Measurements from ENCODE around the gene PIK3R5. TPM values are rescaled to one million over a fixed set of nuclear protein-coding genes. Genes with fewer than 3 reads are reported as not detected.

PIK3R5 gene
- total RNA-seq, 2 experiments from 2014 or later = 46.7 to 50.4 TPM

DNA sequence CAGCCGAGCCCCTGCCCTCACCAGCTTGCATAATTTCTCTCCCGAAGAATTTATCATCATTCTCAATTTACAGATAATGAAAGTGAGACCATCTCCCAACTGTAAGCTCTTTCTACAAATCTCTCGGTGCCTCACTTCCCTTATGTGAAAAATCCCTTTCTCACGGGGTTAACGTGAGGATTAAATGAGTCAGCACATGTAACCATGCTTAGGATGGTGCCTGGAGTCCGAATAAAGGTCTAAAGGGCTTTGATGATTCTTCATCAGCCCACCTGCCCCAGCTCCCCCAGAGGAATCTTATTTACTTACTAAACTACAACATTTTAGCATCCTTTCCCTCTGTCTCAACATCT lies 73.2 kb downstream of the PIK3R5 start:
- Mint-ChIP-seq H3K9me3 (no peaks in the 10 kb centered on the region), H3K27me3 (no peaks in the 10 kb centered on the region), H3K36me3 (ENCODE audit: low read depth) (peaks cover 43% of the 10 kb centered on the region), H3K4me1 (ENCODE audit: low read depth) (peaks cover 44% of the 10 kb centered on the region), H3K4me3 (no peak overlapping the region), H3K27ac (peak overlapping the region; percentile 44)
- DNase-seq = no peak
- TF ChIP-seq, protein P1, sequence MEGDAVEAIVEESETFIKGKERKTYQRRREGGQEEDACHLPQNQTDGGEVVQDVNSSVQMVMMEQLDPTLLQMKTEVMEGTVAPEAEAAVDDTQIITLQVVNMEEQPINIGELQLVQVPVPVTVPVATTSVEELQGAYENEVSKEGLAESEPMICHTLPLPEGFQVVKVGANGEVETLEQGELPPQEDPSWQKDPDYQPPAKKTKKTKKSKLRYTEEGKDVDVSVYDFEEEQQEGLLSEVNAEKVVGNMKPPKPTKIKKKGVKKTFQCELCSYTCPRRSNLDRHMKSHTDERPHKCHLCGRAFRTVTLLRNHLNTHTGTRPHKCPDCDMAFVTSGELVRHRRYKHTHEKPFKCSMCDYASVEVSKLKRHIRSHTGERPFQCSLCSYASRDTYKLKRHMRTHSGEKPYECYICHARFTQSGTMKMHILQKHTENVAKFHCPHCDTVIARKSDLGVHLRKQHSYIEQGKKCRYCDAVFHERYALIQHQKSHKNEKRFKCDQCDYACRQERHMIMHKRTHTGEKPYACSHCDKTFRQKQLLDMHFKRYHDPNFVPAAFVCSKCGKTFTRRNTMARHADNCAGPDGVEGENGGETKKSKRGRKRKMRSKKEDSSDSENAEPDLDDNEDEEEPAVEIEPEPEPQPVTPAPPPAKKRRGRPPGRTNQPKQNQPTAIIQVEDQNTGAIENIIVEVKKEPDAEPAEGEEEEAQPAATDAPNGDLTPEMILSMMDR (IDR thresholded peaks at IDR 0.05) = no peak
- POLR2A ChIA-PET = no interaction called here
- CTCF ChIA-PET = interaction anchor here (0.5 to 1.6 kb wide), 4 partner anchors 60 to 109 kb away, joined by 3 read pairs; no protein-coding TSS in a partner anchor
- intact Hi-C loops (cut with micrococcal nuclease) = no loop called here
- ATAC-seq = peak; percentile 19

DNA sequence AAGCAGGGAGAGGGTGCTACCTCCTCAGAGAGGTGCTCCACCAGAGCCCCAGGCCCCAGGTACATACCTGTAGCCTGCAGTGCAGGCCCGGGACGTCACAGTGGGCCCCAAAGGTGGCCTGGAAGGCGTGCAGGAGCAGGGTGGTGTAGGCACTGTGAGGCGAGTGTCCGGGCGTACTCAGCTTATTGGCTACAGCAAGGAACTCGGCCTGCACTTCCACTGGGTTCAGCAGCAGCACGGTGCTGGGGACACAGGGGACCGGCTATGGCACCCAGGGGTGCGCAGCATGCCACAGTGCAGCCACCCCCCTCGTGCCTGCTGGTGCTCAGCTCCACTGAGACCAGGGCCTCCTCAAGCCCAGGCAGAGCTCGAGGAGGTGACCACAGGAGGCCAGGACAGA lies 74.8 kb downstream of the PIK3R5 start:
- no peak overlapping the region for H3K4me3 Mint-ChIP-seq
- H3K27me3 Mint-ChIP-seq = no peaks in the 10 kb centered on the region
- ChIA-PET POLR2A (interaction anchor here (1.0 kb wide), 1 partner anchor 16 kb away, joined by 3 read pairs; no protein-coding TSS in a partner anchor), CTCF (interaction anchor here (1.0 to 1.3 kb wide), 4 partner anchors 10 to 107 kb away, joined by 3 to 5 read pairs (median 4); no protein-coding TSS in a partner anchor)
- DNase-seq (no peak), ATAC-seq (no peak)
- H3K9me3 Mint-ChIP-seq = no peaks in the 10 kb centered on the region
- H3K4me1 Mint-ChIP-seq (ENCODE audit: low read depth) = peaks cover 30% of the 10 kb centered on the region
- H3K27ac Mint-ChIP-seq = no peak overlapping the region
- peaks cover 45% of the 10 kb centered on the region for H3K36me3 Mint-ChIP-seq (ENCODE audit: low read depth)
- intact Hi-C loops (cut with micrococcal nuclease) = no loop called here
- TF ChIP-seq, protein P1 (IDR thresholded peaks at IDR 0.05) = no peak

DNA sequence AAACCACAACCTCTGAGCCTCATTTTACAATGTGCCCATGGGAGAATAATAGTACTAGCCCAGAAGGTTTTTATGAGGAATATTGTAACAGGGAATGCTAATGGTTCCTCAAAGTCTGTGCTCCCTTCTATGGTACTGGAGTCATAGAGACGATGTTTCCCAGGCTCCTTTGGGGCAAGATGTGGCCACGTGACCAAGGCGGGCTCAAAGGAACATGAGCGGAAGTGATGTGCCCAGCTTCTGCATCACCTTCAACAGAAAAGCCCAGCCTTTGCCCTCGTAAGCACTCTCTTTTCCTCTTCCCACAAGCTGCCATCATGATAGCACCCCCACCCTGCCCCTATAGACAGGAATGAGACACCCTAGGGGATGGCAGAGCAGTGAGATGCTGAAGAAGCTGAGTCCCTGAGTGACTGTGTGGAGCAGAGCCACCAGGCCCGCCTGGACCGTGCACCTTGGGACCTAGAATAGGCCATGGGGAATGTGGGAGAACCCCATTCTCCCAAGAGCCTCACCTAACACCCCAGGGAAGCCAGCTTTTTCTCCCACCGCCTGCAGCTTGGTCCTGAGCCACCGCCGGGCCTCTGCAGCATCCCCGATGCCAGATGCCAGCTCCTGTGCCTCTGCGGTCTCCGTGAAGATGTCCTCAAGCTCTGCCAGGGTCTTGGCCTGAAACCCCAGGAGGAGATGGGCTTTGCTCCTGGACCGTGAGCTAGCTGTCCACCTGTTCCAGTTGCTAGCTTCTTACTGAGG lies 75.9 kb downstream of the PIK3R5 start:
- TF ChIP-seq, protein P1 (IDR thresholded peaks at IDR 0.05) = no peak
- CTCF ChIA-PET = interaction anchor here (0.7 to 1.6 kb wide), 5 partner anchors 21 to 665 kb away, joined by 3 to 4 read pairs (median 3); no protein-coding TSS in a partner anchor
- peaks cover 39% of the 10 kb centered on the region for H3K36me3 Mint-ChIP-seq (ENCODE audit: low read depth)
- POLR2A ChIA-PET = interaction anchor here (0.7 to 1.7 kb wide), 3 partner anchors 39 to 113 kb away, joined by 3 read pairs; no protein-coding TSS in a partner anchor
- peak overlapping the region; percentile 22 for H3K27ac Mint-ChIP-seq
- H3K4me3 Mint-ChIP-seq = no peak overlapping the region
- DNase-seq = no peak
- ATAC-seq = no peak
- intact Hi-C loops (cut with micrococcal nuclease) = no loop called here
- H3K27me3 Mint-ChIP-seq = no peaks in the 10 kb centered on the region
- no peaks in the 10 kb centered on the region for H3K9me3 Mint-ChIP-seq
- H3K4me1 Mint-ChIP-seq (ENCODE audit: low read depth) = peaks cover 20% of the 10 kb centered on the region

DNA sequence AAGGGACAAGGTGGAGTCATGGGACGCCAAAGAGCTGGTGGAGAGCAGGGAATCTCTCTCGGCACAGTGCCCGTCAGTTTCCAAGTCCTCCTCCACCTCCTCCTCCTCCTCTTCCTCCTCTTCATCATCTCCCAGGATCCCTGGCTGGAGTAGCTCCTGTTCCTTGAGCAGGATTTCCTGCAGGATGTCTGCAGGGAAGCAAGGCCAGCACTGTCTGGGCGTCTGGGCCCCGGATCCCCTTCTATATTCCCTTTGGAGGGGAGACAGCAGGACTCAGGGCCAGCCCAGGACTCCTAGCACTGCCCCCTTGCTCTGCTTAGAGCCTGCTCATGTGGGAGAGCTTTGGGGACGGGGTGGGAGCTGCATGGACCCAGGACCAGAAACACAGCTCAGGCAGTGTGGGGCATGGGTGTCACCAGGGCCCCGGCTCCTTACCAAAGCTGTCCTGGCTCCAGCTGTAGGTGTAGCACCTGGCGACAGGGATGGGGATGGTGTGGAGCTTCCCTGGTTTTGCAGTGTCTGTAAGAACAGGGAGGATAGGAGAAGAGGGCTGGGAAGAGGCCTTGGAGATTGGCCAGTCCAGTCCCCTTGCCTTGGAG lies 76.7 kb downstream of the PIK3R5 start:
- H3K27me3 Mint-ChIP-seq = no peaks in the 10 kb centered on the region
- no peak overlapping the region for H3K4me3 Mint-ChIP-seq
- ChIA-PET POLR2A (interaction anchor here (1.3 to 1.7 kb wide), 2 partner anchors 38 to 114 kb away, joined by 3 read pairs; no protein-coding TSS in a partner anchor), CTCF (interaction anchor here (0.9 to 1.6 kb wide), 2 partner anchors 22 to 73 kb away, joined by 3 to 4 read pairs; no protein-coding TSS in a partner anchor)
- intact Hi-C loops (cut with micrococcal nuclease) = no loop called here
- H3K4me1 Mint-ChIP-seq (ENCODE audit: low read depth) = peaks cover 16% of the 10 kb centered on the region
- TF ChIP-seq, protein P1 (IDR thresholded peaks at IDR 0.05) = no peak
- no peak for DNase-seq
- H3K36me3 Mint-ChIP-seq (ENCODE audit: low read depth) = peaks cover 45% of the 10 kb centered on the region
- no peaks in the 10 kb centered on the region for H3K9me3 Mint-ChIP-seq
- H3K27ac Mint-ChIP-seq = peak overlapping the region; percentile 42
- no peak for ATAC-seq
